ENCODE data around the gene CREB3L1. TPM values are rescaled to one million over a fixed set of nuclear protein-coding genes. Genes with fewer than 3 reads are reported as not detected.

The CREB3L1 gene
- total and polyA plus RNA-seq, 2 of the 13 experiments (the other 11 are each of a cell fraction or from before 2014, with no cell fraction given): not detected

GRCh38 chr11:46271875-46272815, 5.3 kb upstream of the CREB3L1 start:
- POLR2A ChIA-PET: interaction anchor here (2.4 kb wide), 1 partner anchor 29 kb away, joined by 13 read pairs; no protein-coding TSS in a partner anchor

DNA sequence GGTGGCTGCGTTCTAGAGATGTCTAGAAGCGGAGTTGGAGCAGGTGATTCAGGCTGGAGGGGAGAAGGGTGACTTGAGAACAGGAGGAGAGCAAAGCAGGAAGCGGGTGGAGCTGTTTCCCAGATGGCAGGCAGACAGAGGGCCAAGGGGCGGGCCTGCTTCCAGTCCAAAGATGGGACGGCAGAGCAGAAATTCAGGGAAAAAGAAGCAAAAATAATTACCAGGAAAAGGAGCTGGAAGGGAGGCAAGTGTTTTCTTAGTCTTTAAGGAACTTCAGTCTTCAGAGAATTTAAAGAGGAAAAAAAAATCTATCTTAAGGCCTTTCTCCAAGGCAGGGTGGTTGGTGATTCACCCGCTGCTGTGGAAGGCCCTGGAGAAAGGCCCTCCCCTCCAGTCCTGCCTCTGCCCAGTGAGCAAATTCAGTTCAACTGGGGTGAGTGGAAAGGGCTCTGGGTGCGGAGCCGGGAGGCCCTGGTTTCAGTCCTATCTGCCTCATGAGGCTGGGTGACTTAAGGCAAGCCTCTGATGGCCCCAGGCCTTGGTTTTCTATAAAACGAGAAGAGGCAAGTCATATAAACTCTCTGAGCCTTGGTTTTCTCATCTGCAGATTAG, 4.5 kb upstream of the CREB3L1 start:
- BruUV-seq (replicated peaks): no TSS peak
- ATAC-seq (peak; percentile 28; the same call in 2 of the 3 replicates), DNase-seq (ENCODE audit: low spot score) (no peak), FAIRE-seq (no peak)
- intact Hi-C loops (cut with micrococcal nuclease; ENCODE audit: unreplicated experiment): loop anchor here (2.0 kb wide), 1 partner anchor 20 kb away; no protein-coding TSS in a partner anchor
- CTCF ChIA-PET (ENCODE audit: low intra/inter-chr PET ratio, low total read pairs): no interaction called here
- 12% methylated on average over 9 of the region's 9 CpGs for WGBS (ENCODE audit: low lambda C conversion rate)
- H3K9ac ChIP-seq (ENCODE audit: insufficient read depth, low read depth, low read length): no peak overlapping the region
- peaks cover 6 to 74% of the 10 kb centered on the region in 2 experiments; a peak in 4 of 5 replicates for H3K27me3 ChIP-seq (ENCODE audit: control insufficient read depth in 1 of 2, insufficient read depth in 2 of 2, low read length in 2 of 2)
- peaks cover 50% of the 10 kb centered on the region for H3K4me1 ChIP-seq (ENCODE audit: insufficient read depth, low read length)
- no peaks in the 10 kb centered on the region for H3K9me3 ChIP-seq (ENCODE audit: low read length)
- POLR2A ChIA-PET: interaction anchor here (1.4 to 2.4 kb wide), 3 partner anchors 19 to 29 kb away, joined by 4 to 13 read pairs (median 6); no protein-coding TSS in a partner anchor
- H4K20me1 ChIP-seq (ENCODE audit: insufficient read depth, low read length): peaks cover 3% of the 10 kb centered on the region
- no peak overlapping the region for H2AFZ ChIP-seq (ENCODE audit: low read length)
- in situ Hi-C loops (cut with HindIII; ENCODE audit: extremely low pct_ligation_motif_present, low pct_unique_long_range_greater_than_20kb): no loop called here
- H3K79me2 ChIP-seq (ENCODE audit: insufficient read depth, low read length): no peaks in the 10 kb centered on the region
- no peak overlapping the region for H3K4me3 ChIP-seq (replicated peaks in 1 of 3; ENCODE audit: insufficient read depth in 1 of 3, low read depth in 2 of 3, low read length in 3 of 3)
- no peak overlapping the region for H3K4me2 ChIP-seq (ENCODE audit: low read depth, low read length)
- no peaks in the 10 kb centered on the region for H3K36me3 ChIP-seq (replicated peaks in 1 of 2; ENCODE audit: control insufficient read depth in 1 of 2, insufficient read depth in 2 of 2, low read length in 2 of 2)
- no peak overlapping the region for H3K27ac ChIP-seq (ENCODE audit: extremely low read length, insufficient read depth, low read length)
- TF ChIP-seq AGO1 (IDR thresholded peaks at IDR 0.05; ENCODE audit: low read depth, low read length, poor library complexity, severe bottlenecking): no peak
- no peak for TF ChIP-seq RXRB (CRISPR knock-in tag; IDR thresholded peaks at IDR 0.05; ENCODE audit: borderline replicate concordance)
- TF ChIP-seq, protein P1, sequence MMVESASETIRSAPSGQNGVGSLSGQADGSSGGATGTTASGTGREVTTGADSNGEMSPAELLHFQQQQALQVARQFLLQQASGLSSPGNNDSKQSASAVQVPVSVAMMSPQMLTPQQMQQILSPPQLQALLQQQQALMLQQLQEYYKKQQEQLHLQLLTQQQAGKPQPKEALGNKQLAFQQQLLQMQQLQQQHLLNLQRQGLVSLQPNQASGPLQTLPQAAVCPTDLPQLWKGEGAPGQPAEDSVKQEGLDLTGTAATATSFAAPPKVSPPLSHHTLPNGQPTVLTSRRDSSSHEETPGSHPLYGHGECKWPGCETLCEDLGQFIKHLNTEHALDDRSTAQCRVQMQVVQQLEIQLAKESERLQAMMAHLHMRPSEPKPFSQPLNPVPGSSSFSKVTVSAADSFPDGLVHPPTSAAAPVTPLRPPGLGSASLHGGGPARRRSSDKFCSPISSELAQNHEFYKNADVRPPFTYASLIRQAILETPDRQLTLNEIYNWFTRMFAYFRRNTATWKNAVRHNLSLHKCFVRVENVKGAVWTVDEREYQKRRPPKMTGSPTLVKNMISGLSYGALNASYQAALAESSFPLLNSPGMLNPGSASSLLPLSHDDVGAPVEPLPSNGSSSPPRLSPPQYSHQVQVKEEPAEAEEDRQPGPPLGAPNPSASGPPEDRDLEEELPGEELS (CRISPR knock-in tag; IDR thresholded peaks at IDR 0.05): no peak
- no peak for TF ChIP-seq ZFP91 (CRISPR knock-in tag; IDR thresholded peaks at IDR 0.05; ENCODE audit: borderline replicate concordance)
- no peak for TF ChIP-seq SP1 (IDR thresholded peaks at IDR 0.05)
- TF ChIP-seq SP1 (CRISPR knock-in tag; IDR thresholded peaks at IDR 0.05): no peak

More at GRCh38 chr11:46271875-46272815, 5.3 kb upstream of the CREB3L1 start:
- no peak for ATAC-seq
- H2AFZ ChIP-seq (ENCODE audit: low read length): no peak overlapping the region
- no TSS peak for BruUV-seq (replicated peaks)
- H3K4me2 ChIP-seq (ENCODE audit: low read depth, low read length): no peak overlapping the region
- TF ChIP-seq MTERF4 (CRISPR knock-in tag; IDR thresholded peaks at IDR 0.05): no peak
- TF ChIP-seq TAF1 (CRISPR knock-in tag; IDR thresholded peaks at IDR 0.05): no peak
- no peaks in the 10 kb centered on the region for H3K36me3 ChIP-seq (replicated peaks in 1 of 2; ENCODE audit: control insufficient read depth in 1 of 2, insufficient read depth in 2 of 2, low read length in 2 of 2)
- H3K27me3 ChIP-seq (ENCODE audit: control insufficient read depth in 1 of 2, insufficient read depth in 2 of 2, low read length in 2 of 2): peaks cover 3 to 68% of the 10 kb centered on the region in 2 experiments; a peak in 4 of 5 replicates
- no peaks in the 10 kb centered on the region for H3K79me2 ChIP-seq (ENCODE audit: insufficient read depth, low read length)
- no peak for DNase-seq (ENCODE audit: low spot score)
- in situ Hi-C loops (cut with HindIII; ENCODE audit: extremely low pct_ligation_motif_present, low pct_unique_long_range_greater_than_20kb) (no loop called here), intact Hi-C loops (cut with micrococcal nuclease; ENCODE audit: unreplicated experiment) (loop anchor here (2.0 kb wide), 1 partner anchor 19 kb away; no protein-coding TSS in a partner anchor)
- H3K4me3 ChIP-seq (replicated peaks in 1 of 3; ENCODE audit: insufficient read depth in 1 of 3, low read depth in 2 of 3, low read length in 3 of 3): no peak overlapping the region
- no peak overlapping the region for H3K27ac ChIP-seq (ENCODE audit: extremely low read length, insufficient read depth, low read length)
- FAIRE-seq: no peak
- peaks cover 50% of the 10 kb centered on the region for H3K4me1 ChIP-seq (ENCODE audit: insufficient read depth, low read length)
- WGBS (ENCODE audit: low lambda C conversion rate): 32% methylated on average over 12 of the region's 16 CpGs
- H4K20me1 ChIP-seq (ENCODE audit: insufficient read depth, low read length): peaks cover 3% of the 10 kb centered on the region
- CTCF ChIA-PET (ENCODE audit: low intra/inter-chr PET ratio, low total read pairs): no interaction called here
- H3K9ac ChIP-seq (ENCODE audit: insufficient read depth, low read depth, low read length): no peak overlapping the region
- H3K9me3 ChIP-seq (ENCODE audit: low read length): no peaks in the 10 kb centered on the region
